Measurements from ENCODE around the gene AGBL3.
"Not testable (repeated sequence)": the region's sequence is repeated elsewhere in the genome, so short reads cannot be mapped to it uniquely, and the experiment has no call there.

Gene AGBL3

GRCh38 chr7:134966691-134967090 is 19.6 kb upstream of the AGBL3 start:
- DNase-seq: no peak

GRCh38 chr7:134968110-134968509 is 18.2 kb upstream of the AGBL3 start:
- DNase-seq: no peak

DNA sequence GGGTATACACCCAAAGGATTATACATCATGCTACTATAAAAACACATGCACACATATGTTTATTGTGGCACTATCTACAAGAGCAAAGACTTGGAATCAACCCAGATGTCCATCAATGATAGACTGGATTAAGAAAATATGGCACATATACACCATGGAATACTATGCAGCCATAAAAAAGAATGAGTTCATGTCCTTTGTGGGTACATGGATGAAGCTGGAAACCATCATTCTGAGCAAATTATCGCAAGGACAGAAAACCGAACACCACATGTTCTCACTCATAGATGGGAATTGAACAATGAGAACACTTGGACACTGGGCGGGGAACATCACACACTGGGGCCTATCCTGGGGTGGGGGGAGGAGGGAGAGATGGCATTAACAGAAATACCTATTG is 4.7 kb upstream of the AGBL3 start:
- DNase-seq: not testable (repeated sequence)

DNA sequence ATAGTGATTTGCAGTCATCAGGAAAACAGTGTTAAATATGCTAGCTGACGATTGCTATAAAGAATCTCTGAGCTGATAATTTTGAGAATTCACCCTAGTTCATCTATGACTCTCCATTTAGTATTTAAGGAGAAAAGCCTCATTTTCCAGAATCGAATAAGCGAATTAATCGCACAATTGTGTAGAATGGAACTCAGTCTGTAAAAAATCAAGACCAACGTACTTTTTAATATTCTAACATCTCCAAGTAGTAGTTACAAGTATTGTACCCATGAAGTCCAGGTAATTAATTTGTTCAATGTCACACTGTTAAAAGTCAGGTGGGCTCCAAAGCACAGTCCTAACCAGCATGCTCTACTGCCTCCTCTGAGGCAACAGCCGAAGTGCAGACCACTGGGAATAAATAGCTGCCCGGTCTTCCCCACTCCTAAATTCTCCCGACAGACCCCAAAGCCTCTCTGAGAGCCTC is 380 bp upstream of the AGBL3 start:
- DNase-seq: no peak

DNA sequence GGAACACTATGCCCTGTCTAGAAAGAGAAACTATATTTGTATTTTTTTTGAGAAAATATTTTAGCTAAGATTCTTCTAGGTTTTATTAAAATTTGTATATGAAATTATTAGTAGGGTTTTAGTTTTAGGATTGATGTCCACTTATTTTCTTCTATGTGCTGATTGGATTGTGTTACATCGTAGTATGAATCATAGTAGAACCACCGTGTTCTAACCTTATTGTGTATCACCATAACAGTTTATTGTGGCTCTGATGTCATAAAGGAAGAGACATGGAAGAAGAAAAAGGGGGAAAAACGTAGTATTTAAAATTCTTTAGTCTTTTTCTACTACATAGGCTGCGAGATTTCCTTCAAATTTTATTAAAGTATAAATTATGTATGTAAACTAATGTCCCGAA is 1.9 kb downstream of the AGBL3 start:
- DNase-seq: no peak

DNA sequence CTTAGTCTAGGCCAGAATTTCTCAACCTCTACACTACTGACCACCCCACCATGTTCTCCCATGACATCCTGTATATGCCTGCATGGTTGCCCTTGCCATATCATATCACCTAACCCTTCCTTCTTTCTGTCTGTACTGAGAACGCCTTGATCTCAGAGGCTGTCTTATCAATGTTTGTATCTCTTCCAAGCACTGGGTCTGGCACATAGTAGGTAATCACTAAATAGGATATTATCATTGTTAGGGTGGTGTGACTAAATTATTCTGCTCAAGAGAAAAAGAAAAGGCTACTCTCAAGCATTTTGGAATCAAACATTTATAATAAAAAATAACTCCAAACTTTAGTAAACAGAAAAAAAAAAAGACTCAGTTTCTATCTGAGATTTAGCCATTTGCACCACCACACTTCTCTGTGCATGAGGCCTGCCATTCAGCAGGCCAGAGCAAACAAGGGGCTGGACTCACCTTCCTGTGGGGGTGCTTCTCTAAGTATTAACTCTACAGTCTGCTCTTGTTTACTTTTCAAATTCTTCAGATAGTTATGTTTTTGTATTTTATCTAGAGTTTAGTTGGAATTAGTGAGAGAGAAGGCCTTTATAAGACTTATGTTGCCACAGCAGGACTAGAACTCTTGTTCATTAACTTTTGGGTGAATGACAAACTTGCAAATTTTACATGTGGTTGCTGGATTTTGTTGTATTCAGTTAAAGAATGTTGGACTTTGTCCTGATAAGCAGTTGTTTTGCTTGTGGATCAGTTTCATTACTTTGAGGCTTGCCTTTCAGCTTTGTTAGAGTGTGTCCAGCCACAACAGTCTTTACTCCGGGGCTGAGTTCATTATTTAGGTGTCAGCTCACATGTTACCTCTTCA is 5.4 kb downstream of the AGBL3 start:
- no peak for DNase-seq

DNA sequence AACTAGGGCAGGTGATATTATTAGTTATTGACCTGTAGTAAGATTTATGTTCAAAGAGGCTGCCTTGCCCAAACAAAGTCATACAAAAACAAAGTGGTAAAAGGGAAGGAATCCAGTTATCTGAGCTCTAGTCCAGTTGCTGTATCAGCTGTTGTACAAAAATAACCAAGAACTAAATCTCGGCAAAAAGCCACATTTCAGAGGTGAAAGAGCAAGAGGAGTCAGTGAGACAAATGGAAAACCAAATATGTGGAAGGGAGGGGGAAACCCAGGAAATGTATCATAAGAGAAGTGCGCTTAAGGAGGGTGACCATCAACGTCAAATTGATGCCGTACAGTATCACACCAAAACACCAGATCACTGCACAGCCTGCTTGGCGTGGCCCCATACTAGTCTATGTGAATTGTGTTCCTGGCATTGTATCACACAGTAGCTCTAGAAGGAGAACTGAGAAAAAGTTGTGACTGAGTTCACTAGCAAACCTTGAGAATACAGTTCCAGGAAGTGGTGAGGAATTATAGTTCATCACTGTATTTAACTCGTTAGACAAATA is 6.4 kb downstream of the AGBL3 start:
- DNase-seq: no peak

- no peak for DNase-seq
Measured at GRCh38 chr7:134993877-134994456, 7.7 kb downstream of the AGBL3 start.

DNA sequence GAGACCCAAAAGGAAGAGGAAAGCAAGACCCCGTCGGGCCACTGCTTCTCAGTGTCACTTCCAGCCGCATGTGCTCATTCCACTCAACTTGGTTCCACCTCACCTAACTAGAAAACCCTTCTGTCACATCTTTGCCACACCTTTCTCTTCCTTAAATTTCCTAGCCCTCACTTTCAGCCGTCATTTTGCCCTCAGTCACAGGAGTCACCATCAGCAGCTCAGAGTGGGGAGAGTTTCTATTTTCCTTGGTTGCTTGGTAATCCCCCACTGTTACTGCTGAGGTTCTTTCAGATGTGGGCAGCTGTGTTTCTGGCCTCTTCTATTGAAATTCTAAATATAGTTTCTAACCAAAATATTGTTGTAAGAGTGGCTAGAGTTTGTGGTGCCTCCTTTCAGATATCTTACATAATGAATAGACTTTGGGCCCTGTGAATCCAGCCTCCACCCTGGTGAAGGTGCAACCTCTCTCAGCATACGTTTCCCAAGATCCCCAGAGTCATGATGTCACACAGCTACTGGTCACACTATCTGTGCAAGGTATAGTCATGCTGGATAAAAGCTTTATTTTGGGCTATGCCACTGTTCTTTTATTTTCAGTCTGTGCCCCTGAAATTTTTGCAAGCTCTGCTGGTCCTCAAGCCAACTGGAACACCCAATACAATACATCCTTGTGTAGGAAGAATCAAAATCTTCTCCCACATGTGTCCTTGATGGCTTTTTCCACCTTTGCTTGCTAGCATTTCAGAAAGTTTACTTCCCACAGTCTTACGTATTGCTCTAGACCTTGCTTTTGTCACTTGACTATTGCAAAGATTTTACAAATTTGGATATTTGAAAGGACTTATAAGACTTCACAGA is 9.2 kb downstream of the AGBL3 start:
- no peak for DNase-seq

DNA sequence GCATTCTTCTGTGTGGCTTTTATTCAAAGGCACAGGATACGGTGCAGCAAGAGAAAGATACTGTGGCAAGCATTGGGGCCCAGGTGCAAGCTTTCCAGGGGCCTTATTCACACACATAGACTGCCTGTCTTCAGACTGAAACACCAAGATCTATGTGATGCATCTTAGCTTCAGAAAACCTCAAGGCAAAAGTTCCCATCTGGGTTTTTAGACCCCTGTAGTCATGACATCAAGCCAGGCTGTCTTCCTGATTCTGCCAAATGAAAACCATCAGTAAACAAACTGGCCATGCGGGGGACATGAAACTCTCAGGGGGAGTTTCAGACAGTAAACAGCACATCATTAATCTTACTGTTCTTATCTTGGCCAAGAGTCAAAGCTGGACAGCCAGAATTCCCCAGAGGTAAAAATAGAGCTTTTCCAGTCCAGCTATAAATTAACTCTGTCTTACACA is 9.8 kb downstream of the AGBL3 start:
- DNase-seq: no peak

DNA sequence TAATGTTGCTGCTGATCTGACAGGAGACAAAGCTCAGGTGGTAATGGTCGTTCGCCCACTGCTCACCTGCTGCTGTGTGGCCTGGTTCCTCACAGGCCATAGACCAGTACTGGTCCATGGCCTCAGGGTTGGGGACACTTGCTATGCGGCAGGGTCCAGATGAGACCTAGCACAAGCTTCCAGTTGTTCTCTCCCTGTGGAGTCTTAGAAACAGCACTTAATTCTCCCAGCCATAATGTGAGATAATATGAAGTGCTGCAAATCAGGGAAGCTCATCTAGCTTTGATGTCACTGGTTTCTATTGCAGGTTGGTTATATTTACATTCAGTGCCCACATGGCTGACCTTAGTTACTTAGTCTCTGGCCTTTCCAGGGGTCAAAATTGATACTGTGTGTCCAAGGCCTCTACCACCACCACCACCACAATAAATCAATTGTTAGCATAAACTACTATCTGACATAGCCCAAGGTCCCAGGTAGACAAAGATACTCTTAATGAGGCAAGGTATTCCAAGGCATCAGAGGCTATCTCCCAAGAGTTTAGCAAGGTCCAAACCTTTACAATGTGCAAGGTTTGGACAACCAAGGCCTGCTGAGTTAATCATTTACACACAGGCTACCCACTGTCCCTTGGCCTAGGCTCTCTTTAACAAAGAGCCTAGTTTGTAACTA is 11.0 kb downstream of the AGBL3 start:
- DNase-seq: no peak

DNA sequence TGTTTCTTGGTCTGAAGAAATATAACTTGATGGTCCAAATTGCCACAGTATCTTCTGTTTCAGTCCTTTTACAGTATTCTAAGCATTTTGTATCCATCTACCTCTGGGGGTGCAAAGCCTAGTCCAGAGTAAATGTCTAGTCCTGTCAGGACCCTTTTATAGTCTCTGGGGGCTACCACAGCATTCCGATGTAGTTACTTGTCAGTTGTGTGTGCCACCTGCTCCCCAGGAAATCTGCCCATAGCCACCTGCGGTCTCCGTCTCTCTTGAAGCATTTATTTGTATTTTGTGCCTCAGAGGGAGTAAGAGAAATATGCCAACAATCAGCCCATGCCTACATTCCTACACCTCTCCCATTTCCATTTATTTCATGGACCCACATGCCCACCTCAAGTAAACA is 12.8 kb downstream of the AGBL3 start:
- no peak for DNase-seq

DNA sequence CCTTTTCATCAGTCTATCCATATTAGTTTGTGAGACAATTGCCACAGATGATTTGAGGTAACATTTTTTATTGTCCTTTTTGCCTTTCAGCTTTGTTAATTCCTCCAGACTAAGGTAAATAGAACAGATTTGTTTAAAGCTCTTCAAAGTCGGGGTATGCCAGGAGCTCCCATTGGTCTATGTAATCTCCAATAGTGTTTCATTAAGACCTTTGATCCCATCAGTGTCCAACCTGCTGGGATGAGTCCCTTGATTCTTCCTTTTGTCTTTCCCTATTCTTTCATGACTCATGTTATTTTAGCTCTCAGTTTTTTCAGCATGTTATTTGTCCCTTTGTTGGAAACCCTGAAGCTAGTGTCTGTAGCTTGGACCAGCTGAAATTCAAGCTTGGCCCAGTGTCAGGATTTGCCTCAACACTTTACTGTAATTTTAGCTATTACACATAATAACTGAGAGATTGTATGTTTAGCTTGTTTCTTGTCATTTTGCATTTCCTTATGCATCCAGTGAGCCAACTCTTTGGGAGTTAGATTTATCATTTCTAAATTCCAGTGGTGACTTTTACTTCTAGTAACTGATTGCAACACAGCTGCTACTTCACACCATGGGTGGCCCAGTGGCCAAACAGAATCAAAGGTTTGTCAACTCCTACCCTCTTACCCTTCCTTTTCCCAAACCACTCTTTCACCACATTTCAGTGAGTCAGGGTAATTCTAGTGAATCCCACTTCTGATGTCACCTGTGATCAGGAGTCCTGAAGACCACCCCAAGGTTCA is 15.3 kb downstream of the AGBL3 start:
- no peak for DNase-seq

DNA sequence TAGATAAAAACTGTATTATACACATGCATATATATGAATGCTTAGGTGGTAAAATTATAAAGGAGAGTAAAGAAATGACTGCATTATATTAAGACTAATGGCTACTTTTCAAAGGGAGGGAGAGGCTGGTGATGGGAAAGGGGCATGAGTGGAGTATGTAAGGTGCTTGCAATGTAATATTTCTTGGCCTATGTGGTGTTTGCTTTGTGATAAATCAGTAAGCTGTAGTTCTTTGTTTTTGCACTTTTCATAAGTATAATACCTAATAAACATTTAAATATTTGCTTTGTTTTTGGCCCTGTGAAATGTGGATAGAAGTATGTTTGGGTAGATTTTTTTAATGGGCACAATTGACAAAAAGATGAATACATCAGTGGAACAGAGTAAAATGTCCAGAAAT is 25.9 kb downstream of the AGBL3 start:
- DNase-seq: no peak

DNA sequence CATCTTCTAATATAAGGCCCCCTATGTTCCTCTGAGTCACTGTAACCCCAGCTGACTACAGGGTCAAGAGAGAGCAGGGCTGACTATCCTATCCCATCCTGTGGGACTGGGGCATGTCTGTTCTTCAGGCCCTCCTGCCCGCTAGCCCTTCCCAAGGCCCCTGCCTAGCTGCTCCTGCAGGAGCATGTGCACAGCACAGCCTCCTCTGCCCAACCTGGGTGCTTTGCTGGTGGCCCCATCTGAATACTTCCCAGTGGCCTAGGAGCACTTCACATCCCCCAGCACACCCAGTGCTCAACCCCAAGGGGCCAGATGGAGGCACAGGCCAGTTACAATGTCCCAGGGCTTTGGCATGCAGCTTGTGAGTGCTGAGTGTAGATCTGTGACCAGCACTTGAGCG is 37.3 kb downstream of the AGBL3 start:
- no peak for DNase-seq

DNA sequence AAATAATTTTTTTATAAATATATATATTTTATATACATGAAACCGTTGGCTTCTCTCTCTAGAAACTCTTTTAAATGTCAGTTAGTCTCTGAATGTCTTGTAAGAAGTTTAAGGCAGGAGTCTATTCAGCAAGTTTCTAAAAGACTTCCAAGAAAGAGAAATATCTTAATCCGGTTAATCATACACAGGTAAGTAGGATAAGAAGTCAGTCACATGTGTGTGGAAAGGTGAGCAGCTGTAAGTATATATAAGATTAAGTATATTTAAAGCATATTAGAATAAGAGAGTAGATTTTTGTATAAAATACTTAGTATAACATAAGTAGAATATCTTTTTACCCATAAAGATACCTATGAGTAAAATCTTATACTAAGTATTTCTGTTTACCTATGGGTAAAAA is 48.9 kb downstream of the AGBL3 start:
- no peak for DNase-seq

DNA sequence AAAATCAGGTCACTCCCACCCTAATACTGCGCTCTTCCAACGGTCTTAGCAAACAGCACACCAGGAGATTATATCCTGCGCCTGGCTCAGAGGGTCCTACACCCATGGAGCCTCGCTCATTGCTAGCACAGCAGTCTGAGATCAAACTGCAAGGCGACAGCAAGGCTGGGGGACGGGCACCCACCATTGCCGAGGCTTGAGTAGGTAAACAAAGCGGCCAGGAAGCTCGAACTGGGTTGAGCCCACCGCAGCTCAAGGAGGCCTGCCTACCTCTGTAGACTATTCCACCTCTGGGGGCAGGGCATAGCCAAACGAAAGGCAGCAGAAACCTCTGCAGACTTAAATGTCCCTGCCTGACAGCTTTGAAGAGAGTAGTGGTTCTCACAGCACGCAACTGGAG is 80.7 kb downstream of the AGBL3 start:
- not testable (repeated sequence) for DNase-seq

- DNase-seq: no peak
Measured at GRCh38 chr7:135074096-135074495, 87.8 kb downstream of the AGBL3 start.

DNA sequence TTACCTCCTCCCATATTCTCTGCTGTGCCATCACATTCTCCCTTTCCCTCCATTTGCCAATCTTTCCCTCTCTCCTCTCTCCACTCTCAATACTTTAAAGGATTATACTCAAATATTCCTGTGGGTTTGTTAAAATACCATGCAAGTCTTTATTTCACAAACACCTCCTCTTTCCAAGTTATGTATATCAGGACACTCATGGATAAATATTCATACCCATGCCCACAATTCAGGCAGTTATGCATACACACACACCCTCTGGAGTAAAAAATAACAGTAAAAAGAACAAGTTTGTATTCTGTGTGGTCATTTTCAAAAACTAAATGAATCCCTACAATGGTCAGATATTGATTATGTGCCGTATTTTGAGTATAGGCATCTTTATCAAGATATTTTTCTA is 88.2 kb downstream of the AGBL3 start:
- DNase-seq: no peak

- DNase-seq: no peak
Measured at GRCh38 chr7:135075716-135076115, 89.4 kb downstream of the AGBL3 start.

GRCh38 chr7:135076882-135077281 is 90.6 kb downstream of the AGBL3 start:
- DNase-seq: no peak

DNA sequence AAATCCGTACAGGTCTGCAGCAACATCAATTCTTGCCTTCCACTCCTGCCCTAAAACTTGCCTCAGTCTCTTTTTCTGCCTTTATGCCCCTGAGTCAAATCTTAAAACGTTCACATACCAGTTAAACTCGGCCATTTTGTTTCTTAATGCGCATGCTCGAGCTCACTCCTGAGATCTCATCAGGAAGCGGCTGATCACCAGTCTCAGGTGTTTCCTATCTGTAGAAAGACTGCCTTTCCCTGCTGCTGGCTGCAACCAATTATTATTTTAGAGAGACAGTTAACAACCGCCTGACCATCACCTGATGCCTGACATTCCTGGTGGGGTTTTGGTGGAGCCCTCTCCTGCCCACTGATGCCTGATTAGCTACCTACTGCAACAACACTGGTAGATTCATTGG is 91.3 kb downstream of the AGBL3 start:
- no peak for DNase-seq
